DND-41 (cell line): ENCODE measurements around the gene FMO2.

Source experiments
- ATAC-seq: fragments of 200-7000 bp; cut with Tn5 transposase; 3 replicates; pipeline ENCODE4 v1.9.1; 2021; ENCODE audit warnings: low read depth; ENCODE audit not compliant: insufficient read depth
- DNase-seq: peaks from one replicate; pipeline ENCODE4 v3.0.0-alpha.2; 2020
- H2AFZ ChIP-seq: 2 replicates; pipeline ENCODE4 v1.6.0; 2012; ENCODE audit warnings: low read depth, low read length
- H3K27ac ChIP-seq: 2 replicates; pipeline ENCODE4 v1.5.1; 2012; ENCODE audit warnings: low read length, inconsistent platforms
- H3K27me3 ChIP-seq: fragments of 200-600 bp; sonication (generic); 2 replicates; pipeline ENCODE4 v1.6.0; 2012; ENCODE audit warnings: low read length, mild to moderate bottlenecking, inconsistent platforms; ENCODE audit not compliant: insufficient read depth, poor library complexity
- H3K36me3 ChIP-seq: 2 replicates; pipeline ENCODE4 v1.5.1; 2012; ENCODE audit warnings: low read length, inconsistent platforms; ENCODE audit not compliant: insufficient read depth
- H3K4me1 ChIP-seq: 2 replicates; pipeline ENCODE4 v1.5.1; 2012; ENCODE audit warnings: mild to moderate bottlenecking, low read length; ENCODE audit not compliant: insufficient read depth
- H3K4me2 ChIP-seq: 2 replicates; pipeline ENCODE4 v1.6.0; 2012; ENCODE audit warnings: mild to moderate bottlenecking, moderate library complexity, low read length, inconsistent platforms; ENCODE audit not compliant: insufficient read depth
- H3K4me3 ChIP-seq, 2 experiments: fragments of 200-600 bp in 1 of 2; shearing (Covaris generic) in 1 of 2; 2 replicates each; pipeline ENCODE4 v1.5.1; 2012 to 2016; ENCODE audit warnings: inconsistent platforms in 2 of 2, low read length in 2 of 2, mild to moderate bottlenecking in 2 of 2, low read depth in 1 of 2, moderate library complexity in 1 of 2
- H3K79me2 ChIP-seq: 2 replicates; pipeline ENCODE4 v1.6.0; 2012; ENCODE audit warnings: low read length, inconsistent platforms; ENCODE audit not compliant: insufficient read depth
- H3K9ac ChIP-seq: 2 replicates; pipeline ENCODE4 v1.6.0; 2012; ENCODE audit warnings: low read depth, mild to moderate bottlenecking, inconsistent platforms, low read length, moderate library complexity
- H3K9me3 ChIP-seq: 2 replicates; pipeline ENCODE4 v1.5.1; 2012; ENCODE audit warnings: low read length, moderate library complexity, mild to moderate bottlenecking, inconsistent platforms; ENCODE audit not compliant: insufficient read depth, severe bottlenecking
- H4K20me1 ChIP-seq: 2 replicates; pipeline ENCODE4 v1.6.0; 2012; ENCODE audit warnings: low read length; ENCODE audit not compliant: insufficient read depth
- EZH2 ChIP-seq: IDR thresholded peaks from 3 replicates; pipeline ENCODE4 v1.6.1; 2012; ENCODE audit warnings: borderline replicate concordance, low read depth, mild to moderate bottlenecking, moderate library complexity, low read length, inconsistent platforms; ENCODE audit not compliant: severe bottlenecking
- TF ChIP-seq, protein P1 (sequence below): IDR thresholded peaks from 2 replicates; pipeline ENCODE4 v1.5.1; 2012; ENCODE audit warnings: borderline replicate concordance, low read length, moderate library complexity, mild to moderate bottlenecking; ENCODE audit not compliant: poor library complexity, severe bottlenecking; ENCODE audit errors: extremely low read depth

Gene FMO2

DNA sequence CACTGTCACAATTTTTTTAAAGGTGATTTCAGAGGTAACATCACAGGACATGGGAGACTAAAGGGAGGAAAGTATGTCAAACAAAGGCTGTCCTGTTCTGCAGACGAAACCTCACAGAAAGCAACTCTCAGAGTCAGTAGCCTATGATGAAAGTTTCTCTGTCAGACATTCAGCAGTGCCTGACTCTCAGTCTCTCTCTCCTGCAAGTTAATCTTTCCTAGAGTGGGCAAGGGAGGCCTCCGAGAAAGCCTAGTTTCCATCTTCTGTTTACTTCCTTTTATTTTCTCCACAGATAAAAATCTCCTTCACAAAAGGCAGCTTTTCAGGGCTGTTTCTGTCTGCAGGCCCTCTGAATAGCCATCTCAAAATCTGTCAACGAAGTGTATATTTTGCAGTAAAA, 24.9 kb upstream of the FMO2 start:
- ATAC-seq (no peak), DNase-seq (no peak)
- H3K36me3 ChIP-seq, result no peaks in the 10 kb centered on the region
- H4K20me1 ChIP-seq, result no peaks in the 10 kb centered on the region
- no peak overlapping the region for H3K9ac ChIP-seq
- no peaks in the 10 kb centered on the region for H3K27me3 ChIP-seq
- H3K4me3 ChIP-seq, result no peak overlapping the region
- H2AFZ ChIP-seq, result no peak overlapping the region
- no peaks in the 10 kb centered on the region for H3K9me3 ChIP-seq
- no peaks in the 10 kb centered on the region for H3K4me1 ChIP-seq
- no peaks in the 10 kb centered on the region for H3K79me2 ChIP-seq
- no peak overlapping the region for H3K27ac ChIP-seq
- TF ChIP-seq EZH2, result no peak
- TF ChIP-seq, protein P1, sequence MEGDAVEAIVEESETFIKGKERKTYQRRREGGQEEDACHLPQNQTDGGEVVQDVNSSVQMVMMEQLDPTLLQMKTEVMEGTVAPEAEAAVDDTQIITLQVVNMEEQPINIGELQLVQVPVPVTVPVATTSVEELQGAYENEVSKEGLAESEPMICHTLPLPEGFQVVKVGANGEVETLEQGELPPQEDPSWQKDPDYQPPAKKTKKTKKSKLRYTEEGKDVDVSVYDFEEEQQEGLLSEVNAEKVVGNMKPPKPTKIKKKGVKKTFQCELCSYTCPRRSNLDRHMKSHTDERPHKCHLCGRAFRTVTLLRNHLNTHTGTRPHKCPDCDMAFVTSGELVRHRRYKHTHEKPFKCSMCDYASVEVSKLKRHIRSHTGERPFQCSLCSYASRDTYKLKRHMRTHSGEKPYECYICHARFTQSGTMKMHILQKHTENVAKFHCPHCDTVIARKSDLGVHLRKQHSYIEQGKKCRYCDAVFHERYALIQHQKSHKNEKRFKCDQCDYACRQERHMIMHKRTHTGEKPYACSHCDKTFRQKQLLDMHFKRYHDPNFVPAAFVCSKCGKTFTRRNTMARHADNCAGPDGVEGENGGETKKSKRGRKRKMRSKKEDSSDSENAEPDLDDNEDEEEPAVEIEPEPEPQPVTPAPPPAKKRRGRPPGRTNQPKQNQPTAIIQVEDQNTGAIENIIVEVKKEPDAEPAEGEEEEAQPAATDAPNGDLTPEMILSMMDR, result no peak
- H3K4me2 ChIP-seq, result no peak overlapping the region

DNA sequence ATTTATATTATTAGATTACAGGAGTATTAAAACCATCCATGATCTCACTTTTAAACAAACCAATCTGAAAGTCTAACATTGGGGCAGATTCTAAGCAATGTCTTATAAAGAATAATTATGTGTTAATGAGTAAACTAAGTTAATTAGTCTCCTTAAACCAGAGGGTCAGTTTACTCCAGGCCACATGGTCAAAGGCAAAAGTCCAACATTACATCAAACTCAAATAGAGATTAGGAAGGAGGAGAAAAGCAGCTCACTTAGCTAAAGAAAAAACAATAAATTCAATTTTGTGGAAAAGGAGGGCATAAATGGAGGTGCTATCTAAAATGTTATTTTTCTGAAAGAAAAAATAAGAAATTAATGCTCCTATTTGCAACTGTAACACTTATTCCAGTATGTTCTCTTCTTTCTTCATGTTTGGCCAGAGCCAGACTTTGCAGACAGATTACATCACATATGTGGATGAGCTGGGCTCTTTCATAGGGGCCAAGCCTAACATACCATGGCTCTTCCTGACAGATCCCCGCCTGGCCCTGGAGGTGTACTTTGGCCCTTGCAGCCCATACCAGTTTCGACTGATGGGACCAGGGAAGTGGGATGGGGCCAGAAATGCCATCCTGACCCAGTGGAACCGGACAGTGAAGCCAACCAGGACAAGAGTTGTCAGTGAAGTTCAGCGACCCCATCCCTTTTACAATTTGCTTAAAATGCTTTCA, 24.3 kb upstream of the FMO2 start:
- no peak overlapping the region for H3K27ac ChIP-seq
- H3K36me3 ChIP-seq, result no peaks in the 10 kb centered on the region
- no peak overlapping the region for H3K9ac ChIP-seq
- no peak overlapping the region for H2AFZ ChIP-seq
- no peaks in the 10 kb centered on the region for H3K27me3 ChIP-seq
- H4K20me1 ChIP-seq, result no peaks in the 10 kb centered on the region
- no peak for TF ChIP-seq EZH2
- TF ChIP-seq, protein P1, result no peak
- no peaks in the 10 kb centered on the region for H3K79me2 ChIP-seq
- no peak overlapping the region for H3K4me3 ChIP-seq
- H3K9me3 ChIP-seq, result no peaks in the 10 kb centered on the region
- no peak overlapping the region for H3K4me2 ChIP-seq
- ATAC-seq (no peak), DNase-seq (no peak)
- H3K4me1 ChIP-seq, result no peaks in the 10 kb centered on the region

DNA sequence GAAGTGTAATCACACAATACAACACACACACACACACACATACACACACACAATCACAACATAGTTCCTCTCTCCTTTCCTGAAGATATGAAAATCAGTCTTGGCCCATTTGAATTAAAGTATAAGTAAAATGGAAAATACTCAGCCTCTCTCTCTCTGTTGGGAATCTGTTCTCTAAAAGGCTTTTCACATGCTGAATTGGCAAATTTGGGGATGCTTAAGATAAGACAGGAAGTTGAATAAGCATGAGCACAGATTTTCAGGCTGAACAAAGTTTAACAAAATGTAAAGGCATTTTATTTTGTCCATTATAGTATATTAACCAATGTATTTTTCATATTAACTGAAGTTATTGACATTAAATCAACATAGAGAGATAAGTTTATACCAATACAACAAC, 23.7 kb upstream of the FMO2 start:
- H4K20me1 ChIP-seq, result no peaks in the 10 kb centered on the region
- no peak overlapping the region for H2AFZ ChIP-seq
- no peak overlapping the region for H3K9ac ChIP-seq
- no peaks in the 10 kb centered on the region for H3K4me1 ChIP-seq
- H3K9me3 ChIP-seq, result no peaks in the 10 kb centered on the region
- no peaks in the 10 kb centered on the region for H3K27me3 ChIP-seq
- H3K79me2 ChIP-seq, result no peaks in the 10 kb centered on the region
- no peaks in the 10 kb centered on the region for H3K36me3 ChIP-seq
- no peak for ATAC-seq
- no peak for DNase-seq
- H3K27ac ChIP-seq, result no peak overlapping the region
- H3K4me2 ChIP-seq, result no peak overlapping the region
- no peak overlapping the region for H3K4me3 ChIP-seq
- TF ChIP-seq, protein P1, result no peak
- TF ChIP-seq EZH2, result no peak
